ENCODE data around the gene MYO1A. TPM values are rescaled to one million over a fixed set of nuclear protein-coding genes. Genes with fewer than 3 reads are reported as not detected.

MYO1A gene
- total RNA-seq, 1 experiment from 2014 or later: 0.26 TPM

DNA sequence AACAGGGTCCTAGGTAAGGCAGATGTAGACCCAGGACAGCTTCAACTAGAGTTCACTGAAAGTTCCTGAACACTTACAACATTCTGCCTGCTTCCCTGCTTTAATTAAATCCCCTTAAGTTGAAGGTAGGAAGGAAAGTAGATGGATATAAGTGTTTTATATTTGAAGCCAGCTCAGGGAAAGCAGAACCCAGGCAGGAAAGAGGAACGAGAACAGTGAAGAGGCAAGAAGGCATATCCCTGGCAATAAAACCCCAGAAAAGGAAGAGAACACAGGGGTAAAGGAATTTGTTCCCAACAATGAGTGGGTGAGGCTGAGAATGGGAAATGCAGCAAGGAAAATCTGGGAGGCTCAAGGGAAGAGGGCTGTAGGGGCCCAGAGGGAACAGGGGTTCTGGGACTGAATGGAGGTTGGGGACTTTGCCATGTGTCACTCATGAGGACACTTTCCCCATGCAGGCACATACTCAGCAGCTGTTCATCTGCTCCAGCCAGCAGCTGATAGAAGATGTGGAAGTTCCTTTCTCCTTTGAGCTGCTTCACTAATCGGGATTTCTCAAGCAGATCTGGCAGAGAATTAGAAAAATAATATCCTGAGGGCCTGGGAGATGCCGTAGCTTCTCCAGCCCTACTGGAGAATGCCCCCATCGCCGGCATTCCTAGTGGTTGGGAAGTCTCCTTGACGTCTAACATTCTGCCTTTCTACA, 3.7 kb downstream of the MYO1A start:
- no peaks in the 10 kb centered on the region for H3K9me3 Mint-ChIP-seq
- H3K4me1 Mint-ChIP-seq: peaks cover 3 to 13% of the 10 kb centered on the region in 2 experiments
- no peak overlapping the region for H2BK5ac ChIP-seq (ENCODE audit: insufficient read length, low read length)
- H3K4me1 ChIP-seq (ENCODE audit: insufficient read depth, low read length): no peaks in the 10 kb centered on the region
- H3K4me2 ChIP-seq (ENCODE audit: insufficient read depth, insufficient read length, low read length): no peak overlapping the region
- H3K79me2 ChIP-seq (ENCODE audit: insufficient read depth, low read length): no peaks in the 10 kb centered on the region
- DNase-seq: no peak
- H4K8ac ChIP-seq (replicated peaks; ENCODE audit: insufficient read length, low read depth, low read length): no peak overlapping the region
- H3K23me2 ChIP-seq (ENCODE audit: insufficient read length, low read depth, low read length, poor library complexity, severe bottlenecking): no peaks in the 10 kb centered on the region
- H3K9me3 ChIP-seq (ENCODE audit: control insufficient read depth, low read depth, low read length): no peaks in the 10 kb centered on the region
- H4K91ac ChIP-seq (ENCODE audit: insufficient read length, low read depth, low read length): no peak overlapping the region
- no peak overlapping the region for H2BK20ac ChIP-seq (ENCODE audit: low read depth, low read length, poor library complexity, severe bottlenecking)
- no peak overlapping the region for H3K56ac ChIP-seq (ENCODE audit: insufficient read length, low read depth, low read length)
- H3K36me3 Mint-ChIP-seq (ENCODE audit: insufficient read depth in 1 of 3, low read depth in 3 of 3): no peaks in the 10 kb centered on the region; a peak in 1 of 7 replicates
- no peaks in the 10 kb centered on the region for H4K20me1 ChIP-seq (ENCODE audit: control insufficient read depth, insufficient read depth, insufficient read length)
- H4K5ac ChIP-seq (ENCODE audit: insufficient read length, low read depth, low read length): no peak overlapping the region
- H2AK5ac ChIP-seq (ENCODE audit: insufficient read length, low read length): no peak overlapping the region
- TF ChIP-seq, protein P1, sequence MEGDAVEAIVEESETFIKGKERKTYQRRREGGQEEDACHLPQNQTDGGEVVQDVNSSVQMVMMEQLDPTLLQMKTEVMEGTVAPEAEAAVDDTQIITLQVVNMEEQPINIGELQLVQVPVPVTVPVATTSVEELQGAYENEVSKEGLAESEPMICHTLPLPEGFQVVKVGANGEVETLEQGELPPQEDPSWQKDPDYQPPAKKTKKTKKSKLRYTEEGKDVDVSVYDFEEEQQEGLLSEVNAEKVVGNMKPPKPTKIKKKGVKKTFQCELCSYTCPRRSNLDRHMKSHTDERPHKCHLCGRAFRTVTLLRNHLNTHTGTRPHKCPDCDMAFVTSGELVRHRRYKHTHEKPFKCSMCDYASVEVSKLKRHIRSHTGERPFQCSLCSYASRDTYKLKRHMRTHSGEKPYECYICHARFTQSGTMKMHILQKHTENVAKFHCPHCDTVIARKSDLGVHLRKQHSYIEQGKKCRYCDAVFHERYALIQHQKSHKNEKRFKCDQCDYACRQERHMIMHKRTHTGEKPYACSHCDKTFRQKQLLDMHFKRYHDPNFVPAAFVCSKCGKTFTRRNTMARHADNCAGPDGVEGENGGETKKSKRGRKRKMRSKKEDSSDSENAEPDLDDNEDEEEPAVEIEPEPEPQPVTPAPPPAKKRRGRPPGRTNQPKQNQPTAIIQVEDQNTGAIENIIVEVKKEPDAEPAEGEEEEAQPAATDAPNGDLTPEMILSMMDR (conservative IDR thresholded peaks at IDR 0.05): no peak
- H2AFZ ChIP-seq (ENCODE audit: low read length): no peak overlapping the region
- no peak overlapping the region for H3K18ac ChIP-seq (ENCODE audit: insufficient read length, low read depth, low read length)
- H2BK15ac ChIP-seq (ENCODE audit: low read depth, low read length): no peak overlapping the region
- no peak overlapping the region for H3K9ac ChIP-seq (ENCODE audit: extremely low read depth, insufficient read length, low read length)
- H3K27ac Mint-ChIP-seq: no peak overlapping the region
- no peak overlapping the region for H3K23ac ChIP-seq (ENCODE audit: insufficient read length, low read depth, low read length)
- no peak overlapping the region for H3K4ac ChIP-seq (ENCODE audit: low read depth, low read length)
- no peak overlapping the region for H3T11ph ChIP-seq (ENCODE audit: low read length)
- H2BK120ac ChIP-seq (ENCODE audit: low read depth, low read length, poor library complexity, severe bottlenecking): no peak overlapping the region
- H2BK12ac ChIP-seq (ENCODE audit: insufficient read length, low read depth, low read length): no peak overlapping the region
- no peak overlapping the region for H3K4me3 Mint-ChIP-seq
- no peak overlapping the region for H3K27ac ChIP-seq (ENCODE audit: insufficient read length, low read depth, low read length)
- H3K79me1 ChIP-seq (ENCODE audit: insufficient read depth, low read depth, low read length, poor library complexity, severe bottlenecking): no peaks in the 10 kb centered on the region
- no CpG with 5 or more reads among the region's 6 CpGs for WGBS (ENCODE audit: extremely low coverage, insufficient read length, low lambda C conversion rate)
- no peaks in the 10 kb centered on the region for H3K27me3 ChIP-seq (ENCODE audit: insufficient read depth, low read length)
- peaks cover 8% of the 10 kb centered on the region for H3K27me3 Mint-ChIP-seq (ENCODE audit: low read depth)
- H3K14ac ChIP-seq (ENCODE audit: insufficient read depth, low read length): no peak overlapping the region

Data from H9 (cell line).